GM19438 (cell line): ENCODE results near the gene DCBLD1.
A peak's percentile ranks its signal among the peaks of the same experiment; 100 is the strongest.
"Not testable (repeated sequence)": the region's sequence is repeated elsewhere in the genome, so short reads cannot be mapped to it uniquely, and the experiment has no call there.

Source experiments
- ATAC-seq: cut with Tn5 transposase; IDR thresholded peaks from one replicate; pipeline ENCODE4 v1.9.1; 2021; ENCODE audit warnings: low read depth; ENCODE audit not compliant: unreplicated experiment

DCBLD1 gene

DNA sequence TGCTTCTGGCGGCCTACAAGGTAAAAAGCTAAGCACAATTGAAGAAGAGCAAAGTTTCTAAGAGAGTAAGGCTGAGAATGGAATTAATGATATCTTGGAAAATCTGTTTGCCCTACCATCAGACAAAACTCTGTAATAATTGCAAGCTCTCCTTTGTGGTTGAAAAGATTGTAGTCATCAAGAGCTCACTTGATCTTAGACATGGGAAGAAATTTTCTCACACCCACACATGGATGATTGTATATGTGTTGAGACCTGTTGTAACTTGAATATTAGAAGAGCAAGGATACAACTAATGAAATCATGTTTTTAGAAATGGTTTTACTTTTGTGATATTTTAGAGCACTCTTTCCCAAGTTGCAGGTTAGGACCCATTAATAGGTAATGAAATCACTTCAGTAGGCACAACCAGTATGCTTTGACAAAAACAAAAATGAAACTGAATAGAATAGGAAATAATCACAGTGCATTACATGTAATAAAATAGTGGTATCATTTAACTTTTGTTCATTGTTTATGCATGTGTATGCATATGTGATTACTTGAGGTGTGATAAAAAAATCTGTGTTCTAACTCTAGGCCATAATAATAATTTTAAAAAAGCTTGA, 14.0 kb downstream of the DCBLD1 start:
- ATAC-seq = peak; percentile 47

DNA sequence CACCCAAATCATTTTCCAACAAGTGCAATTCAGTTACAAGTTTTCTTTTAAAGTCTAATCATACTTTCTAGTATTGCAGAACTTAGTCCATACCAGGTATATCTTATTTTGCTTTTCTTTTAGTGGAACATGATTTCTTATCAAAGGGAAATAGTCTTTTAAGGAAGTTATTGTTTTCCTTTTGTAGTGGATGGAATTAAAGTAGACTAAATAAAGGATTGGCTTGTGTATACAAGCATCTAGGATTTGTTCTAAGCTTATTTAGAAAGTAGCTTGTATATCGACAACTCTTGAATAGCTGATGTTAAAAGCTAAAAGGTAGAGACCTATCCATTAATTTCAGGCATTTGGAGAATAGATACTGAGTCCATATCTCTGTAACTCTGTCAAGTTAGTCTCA, 14.8 kb downstream of the DCBLD1 start:
- ATAC-seq = no peak

DNA sequence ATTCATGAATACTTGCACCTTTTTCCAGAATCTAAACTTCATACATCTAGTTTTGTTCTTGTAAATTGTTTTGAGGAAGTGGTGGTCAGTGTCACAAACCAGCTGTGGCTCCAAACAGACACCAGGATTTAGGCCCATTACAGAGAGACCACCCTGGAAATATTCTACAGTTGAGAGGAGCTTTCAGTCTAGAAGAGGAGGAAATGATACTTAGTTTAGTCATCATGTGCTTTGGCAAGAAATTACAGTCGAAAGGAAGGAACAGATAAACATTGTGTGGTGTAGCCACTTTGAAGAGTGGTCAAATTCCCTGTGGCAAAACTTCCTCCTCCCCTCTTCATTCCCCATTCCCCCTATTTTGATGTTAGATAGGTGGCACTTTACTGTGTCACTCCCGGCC, 15.7 kb downstream of the DCBLD1 start:
- peak; percentile 52 for ATAC-seq

DNA sequence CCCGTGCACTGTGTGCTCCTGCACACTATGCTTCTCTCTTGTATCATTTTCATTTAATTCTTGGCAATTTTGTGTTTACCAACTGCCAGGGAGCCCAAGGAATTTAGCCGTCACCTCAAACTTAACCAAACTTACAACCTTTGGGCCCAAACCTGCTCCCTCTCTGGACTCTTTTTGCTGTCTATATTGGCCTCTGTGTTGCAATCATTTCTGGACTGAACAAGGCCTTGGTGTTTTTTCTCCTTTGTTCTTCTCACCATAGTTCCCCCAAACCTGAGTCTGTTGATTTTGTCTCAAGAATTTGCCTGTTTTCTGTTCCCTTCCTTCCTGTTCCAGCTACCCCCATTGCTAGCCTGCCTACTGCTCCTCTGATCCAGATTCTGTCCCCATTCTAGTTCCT, 19.2 kb downstream of the DCBLD1 start:
- ATAC-seq = no peak

DNA sequence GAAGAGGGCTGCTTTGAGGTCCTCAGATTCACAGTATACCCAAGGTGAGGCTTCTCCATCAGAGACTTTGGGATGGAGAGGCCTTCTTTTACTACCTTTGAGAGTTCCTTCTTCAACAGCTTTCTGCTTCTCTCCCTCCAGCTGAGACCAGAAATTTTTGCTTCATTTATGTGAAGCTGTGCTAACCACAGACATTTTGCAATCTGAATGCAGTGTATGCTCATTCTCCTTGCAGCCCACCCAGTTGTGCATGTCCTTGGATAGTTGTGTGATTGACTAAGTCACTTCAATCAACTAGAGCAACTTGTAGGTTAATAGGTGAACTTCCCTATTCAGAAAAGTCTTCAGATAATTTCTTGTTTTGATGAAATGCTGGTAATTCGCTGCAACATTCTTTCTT, 20.1 kb downstream of the DCBLD1 start:
- no peak for ATAC-seq

DNA sequence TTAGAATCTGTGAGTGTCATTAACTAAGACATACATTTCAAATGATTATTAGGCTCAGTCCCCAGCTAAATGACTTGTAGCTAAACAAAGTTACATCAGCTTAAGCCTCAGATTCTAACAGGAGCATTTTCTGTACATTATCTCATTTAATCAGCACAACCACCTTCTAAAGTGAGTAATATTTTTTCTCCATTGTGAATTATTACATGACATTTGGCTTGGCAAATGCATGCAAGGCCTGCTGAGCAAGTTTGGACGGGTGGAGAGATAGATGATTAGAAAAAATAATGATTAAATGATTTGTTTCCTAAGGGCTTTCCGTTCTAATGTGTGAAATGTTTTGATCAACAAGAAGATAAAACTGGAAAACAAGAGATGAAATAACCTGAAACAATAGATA, 20.7 kb downstream of the DCBLD1 start:
- no peak for ATAC-seq

DNA sequence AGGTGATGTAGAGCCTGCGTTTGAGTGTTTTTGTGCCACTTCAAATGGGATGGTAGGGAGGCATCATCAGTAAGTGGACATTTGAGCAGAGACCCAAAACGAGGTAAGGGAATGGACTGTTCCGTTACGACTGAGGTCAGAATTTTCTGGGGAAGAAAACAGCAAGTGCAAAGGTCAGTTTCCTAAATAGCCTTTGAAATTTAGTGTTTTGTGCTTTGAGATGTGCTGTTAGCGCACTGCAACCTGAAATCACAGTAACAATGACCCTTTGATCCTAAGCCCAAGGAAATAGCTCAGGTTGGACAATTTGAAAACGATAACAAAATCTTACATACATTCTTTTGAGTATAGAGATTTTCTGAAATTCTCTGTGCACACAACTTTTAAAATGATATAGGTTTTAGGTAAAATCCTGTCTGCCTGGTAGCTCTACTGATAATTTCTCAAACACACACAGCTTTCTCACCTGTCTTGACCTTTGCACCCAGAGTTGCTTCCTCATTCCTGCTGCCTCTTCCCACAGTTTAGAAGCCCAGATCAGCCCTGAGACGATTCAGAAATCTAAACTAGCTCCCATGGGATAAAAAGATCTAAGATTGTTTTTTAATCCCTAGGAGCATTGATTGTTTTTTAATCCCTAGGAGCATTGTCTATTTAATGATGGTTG, 22.1 kb downstream of the DCBLD1 start:
- ATAC-seq = no peak

DNA sequence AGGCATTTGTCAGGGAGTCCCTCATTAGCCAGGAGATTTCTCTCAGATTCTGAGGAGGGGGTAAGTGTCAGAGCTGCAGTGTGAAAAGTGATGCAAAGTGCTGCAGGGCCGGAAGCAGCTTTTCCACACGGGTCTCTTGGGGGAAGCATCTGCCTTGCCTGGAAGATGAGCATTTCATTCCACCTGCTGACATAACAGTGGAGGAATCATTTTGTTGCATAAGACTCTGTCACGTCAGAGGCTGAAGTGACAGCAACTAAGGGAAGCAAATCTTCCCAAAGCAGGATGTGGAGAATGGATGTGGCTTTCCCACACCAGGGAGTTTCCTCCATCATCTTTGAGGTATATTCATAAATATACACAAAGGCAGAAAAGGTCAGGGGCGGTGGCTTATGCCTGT, 22.8 kb downstream of the DCBLD1 start:
- no peak for ATAC-seq

DNA sequence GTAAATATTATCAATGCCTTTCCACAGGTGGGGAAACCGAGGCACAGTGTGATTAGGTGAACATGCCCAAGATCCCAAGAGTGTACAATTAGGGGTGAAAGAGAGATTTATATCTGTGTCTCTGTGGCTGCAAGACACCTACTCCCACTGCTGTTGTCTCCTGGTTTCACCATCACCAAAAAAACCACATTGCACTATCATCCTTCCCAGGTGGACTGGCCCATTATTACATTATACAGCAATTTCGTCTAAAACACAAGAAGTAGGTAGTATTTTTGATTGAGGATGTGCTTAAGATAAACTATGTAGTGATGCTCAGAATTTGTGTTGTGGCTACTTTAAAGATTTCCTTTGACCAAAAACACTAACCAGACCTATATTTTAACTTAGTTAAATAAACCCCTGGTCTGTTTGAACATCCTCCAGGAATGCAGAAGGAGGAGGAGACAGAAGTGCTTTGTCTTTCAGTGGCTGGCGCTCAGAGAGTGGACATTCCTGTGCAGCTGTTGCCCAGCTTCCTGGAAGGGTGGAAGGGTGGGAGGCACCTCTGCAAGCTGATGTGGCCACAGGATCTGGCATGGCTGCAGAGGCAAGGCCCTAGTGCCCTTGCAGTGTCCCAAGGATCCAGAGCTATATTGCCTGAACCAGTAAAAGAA, 23.8 kb downstream of the DCBLD1 start:
- no peak for ATAC-seq

DNA sequence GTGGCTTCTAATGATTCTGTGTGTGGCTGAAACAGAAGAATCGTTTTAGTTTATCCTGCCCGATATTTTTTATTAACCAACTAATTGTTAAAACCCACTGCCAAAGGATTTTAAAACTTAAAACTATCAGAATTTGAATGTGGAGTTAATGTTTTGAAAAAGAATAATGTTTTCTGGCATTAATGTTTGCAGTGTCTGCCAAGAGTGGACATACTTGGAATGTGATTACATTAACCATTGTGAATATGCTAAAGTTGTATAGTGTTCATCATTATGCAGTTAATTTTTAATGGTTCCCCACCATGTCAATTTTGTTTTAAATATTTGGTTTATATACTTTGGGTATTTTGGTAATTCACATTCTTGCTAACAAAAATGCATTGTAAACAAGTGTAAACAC, 24.4 kb downstream of the DCBLD1 start:
- ATAC-seq = no peak

DNA sequence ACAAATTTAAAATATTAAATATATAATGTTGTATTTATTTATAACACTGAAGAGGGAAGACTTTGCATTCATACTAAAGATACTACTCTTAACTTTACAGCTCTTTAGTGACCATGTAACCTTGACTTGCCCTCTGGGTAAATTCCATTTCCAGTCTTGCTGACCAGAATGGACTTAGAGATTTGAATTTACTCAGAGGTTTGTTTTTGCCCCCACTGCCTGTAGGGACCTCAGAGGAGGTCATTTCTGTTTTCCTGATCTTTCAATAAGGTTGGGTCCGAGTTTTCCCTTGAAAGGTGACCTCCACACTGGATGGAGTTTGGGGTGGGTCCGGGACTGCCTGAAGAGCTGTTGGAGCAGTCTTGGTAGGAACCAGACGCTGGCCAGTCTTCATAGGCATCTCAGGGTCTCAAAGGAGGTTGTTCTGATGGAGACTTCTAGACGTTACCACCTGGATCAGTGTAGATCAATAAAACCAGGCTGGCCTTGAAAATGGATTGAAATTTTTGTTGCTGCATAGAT, 26.0 kb downstream of the DCBLD1 start:
- ATAC-seq = no peak

DNA sequence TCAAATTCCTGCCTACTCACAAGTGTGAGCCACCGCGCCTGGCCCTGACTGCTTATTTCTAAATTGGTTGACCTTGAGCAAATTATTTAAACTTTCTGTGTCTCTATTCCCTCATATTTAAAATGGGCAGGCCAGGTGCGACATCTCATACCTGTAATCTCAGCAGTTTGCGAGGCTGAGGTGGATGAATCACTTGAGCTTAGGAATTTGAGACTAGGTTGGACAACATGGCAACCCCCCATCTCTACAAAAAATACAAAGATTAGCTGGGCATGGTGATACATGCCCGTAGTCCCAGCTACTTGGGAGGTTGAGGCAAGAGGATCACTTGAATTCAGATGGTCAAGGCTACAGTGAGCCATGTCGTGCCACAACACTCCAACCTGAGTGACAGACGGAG, 26.5 kb downstream of the DCBLD1 start:
- ATAC-seq = no peak

DNA sequence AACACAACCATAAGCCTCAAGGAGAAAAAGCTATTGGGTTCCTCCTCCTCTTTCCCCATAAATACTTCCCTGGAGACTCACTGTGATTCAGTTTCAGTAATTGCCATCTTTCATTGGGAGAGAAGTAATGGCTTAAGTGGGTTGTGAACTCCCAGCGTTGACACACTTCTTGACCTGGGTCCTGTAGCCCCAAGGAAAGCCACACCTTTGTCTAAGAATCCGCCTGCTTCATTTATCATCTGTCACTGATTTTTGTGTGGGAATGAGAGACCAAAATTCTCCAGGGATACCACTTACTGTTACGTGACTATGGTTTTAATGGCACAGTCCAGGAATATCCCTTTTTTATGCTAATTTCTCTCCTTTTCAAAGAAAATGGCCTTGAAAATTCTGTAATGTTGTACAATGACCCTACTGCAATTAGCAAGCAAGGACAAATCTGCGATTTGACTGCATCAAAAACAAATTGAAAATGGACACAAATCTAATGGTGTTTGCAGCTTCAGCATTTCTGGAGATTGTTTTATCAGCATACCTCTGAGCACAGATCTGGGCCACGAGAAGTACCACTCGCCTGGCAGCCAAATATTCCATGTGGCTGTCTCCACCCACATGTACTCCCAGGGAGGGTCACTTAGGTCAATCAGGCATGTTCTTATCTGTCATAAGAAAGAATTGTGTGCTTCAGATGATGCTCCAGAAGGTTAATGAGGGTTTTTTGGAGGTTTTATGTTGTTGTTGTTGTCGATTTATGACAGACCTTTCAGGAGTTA, 29.8 kb downstream of the DCBLD1 start:
- no peak for ATAC-seq

DNA sequence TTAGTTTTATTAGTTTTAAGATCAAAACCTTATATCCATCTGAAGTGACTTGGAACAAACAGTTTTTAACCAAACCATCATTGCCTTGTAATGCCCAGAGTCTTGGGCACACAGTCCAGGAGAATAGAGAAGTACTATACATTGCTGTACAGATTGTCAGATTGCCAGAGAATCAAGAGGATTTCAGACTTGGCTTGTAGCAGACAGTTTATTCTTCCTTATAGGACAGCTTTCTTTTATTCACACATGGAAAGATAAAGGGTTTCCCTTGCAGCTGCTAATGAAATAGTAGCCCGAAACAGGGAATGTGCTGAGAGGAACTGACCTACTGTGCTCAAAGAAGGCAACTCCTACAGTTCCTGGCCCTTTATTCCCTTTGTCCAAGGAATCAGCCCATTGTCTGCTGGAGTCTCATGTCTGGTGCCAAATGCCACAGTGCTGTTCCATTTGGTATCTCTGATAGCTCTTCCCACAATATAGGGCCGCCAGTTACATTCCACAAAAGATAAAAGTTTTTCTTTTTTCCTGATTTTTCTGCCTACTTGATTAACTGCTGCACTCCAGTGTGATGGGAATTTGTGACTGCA, 30.6 kb downstream of the DCBLD1 start:
- ATAC-seq = no peak

DNA sequence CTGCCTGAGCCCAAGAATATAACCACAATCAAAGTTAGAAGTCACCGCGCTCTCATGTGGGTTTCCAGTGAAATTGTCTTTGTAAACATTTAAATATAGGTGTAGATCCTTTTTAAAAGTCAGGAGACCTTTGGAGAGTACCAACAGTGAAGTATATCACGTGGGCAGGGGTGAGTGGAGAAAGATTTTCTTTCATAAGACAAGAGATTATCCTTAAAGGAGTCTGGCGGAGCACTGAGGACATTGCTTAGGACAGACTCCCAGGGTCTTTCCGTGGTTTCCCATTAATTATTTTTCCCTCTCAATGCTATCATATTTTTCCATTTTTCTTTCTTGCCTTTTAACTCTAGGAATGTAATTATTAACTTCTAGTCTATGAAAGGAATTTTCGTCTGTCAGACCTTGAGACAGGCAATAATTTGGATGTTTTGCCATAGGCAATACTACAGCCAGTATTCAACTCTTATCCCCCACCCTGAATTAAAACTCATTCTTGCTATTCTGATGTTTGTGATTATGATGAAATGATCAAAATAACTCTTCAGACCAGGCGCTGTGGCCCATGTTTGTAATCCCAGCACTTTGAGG, 31.4 kb downstream of the DCBLD1 start:
- ATAC-seq = no peak

DNA sequence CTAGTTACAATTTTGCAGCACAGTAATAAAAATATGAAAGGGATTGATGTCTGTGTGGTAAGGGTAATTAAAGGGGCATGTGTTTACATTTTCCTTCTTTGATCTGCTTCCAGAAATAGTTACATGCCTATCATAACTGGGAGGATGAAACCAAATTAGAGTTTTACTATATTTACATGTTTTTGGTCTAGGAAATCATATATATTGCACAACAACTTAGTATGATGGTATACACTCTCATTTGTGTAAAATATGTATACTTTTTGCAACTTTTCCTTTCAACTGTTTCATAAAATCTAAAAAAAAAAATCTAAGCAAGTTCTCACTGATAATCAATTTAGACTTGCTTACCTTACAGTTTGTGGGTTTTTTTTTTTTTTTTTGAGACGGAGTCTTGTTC, 32.2 kb downstream of the DCBLD1 start:
- ATAC-seq = no peak

DNA sequence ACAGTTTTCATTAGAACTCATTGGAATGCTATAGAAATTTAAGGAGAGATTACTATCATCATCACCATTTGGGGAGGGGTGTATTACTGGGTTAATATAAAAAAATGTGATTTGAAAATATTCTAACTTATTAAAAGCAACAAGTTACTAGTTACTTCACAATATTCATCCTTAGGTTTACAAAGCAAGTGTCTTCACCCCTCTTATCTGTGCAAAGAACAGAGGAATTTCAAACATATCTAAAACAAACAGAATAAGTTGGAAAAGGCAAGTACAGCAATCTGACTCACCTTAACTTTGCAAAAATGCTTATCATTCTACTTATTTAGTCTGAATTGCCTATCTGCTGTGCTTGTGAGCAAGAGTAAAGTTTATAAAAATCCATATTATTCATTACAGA, 32.9 kb downstream of the DCBLD1 start:
- ATAC-seq = no peak

DNA sequence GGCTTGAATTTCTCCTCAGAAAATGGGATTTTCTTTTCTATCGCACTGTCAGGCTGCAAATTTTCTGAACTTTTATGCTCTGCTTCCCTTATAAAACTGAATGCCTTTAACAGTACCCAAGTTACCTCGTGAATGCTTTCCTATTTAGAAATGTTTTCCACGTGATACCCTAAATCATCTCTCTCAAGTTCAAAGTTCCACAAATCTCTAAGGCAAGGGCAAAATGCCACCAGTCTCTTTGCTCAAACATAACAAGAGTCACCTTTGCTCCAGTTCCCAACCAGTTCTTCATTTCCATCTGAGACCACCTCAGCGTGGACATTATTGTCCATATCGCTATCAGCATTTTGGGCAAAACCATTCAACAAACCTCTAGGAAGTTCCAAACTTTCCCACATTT, 35.5 kb downstream of the DCBLD1 start:
- ATAC-seq = not testable (repeated sequence)

DNA sequence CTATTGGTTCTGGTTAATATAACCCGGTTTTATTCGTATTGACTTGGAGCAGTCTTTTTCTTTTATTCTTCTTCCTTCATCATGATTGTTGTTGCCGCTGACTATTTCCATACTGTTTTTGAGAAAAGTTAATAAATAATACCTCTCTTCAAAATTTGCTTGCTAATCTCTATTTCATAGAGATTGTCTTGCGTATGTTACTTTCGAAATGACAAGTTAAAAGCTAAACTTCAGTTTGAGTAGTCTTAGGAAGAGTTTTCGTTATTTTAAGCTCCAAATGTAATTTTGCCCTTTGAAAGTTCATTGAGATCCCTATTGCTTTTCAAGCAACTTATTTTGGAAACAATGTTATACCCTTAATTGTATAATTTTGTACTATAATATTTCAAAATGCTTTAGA, 36.4 kb downstream of the DCBLD1 start:
- no peak for ATAC-seq

DNA sequence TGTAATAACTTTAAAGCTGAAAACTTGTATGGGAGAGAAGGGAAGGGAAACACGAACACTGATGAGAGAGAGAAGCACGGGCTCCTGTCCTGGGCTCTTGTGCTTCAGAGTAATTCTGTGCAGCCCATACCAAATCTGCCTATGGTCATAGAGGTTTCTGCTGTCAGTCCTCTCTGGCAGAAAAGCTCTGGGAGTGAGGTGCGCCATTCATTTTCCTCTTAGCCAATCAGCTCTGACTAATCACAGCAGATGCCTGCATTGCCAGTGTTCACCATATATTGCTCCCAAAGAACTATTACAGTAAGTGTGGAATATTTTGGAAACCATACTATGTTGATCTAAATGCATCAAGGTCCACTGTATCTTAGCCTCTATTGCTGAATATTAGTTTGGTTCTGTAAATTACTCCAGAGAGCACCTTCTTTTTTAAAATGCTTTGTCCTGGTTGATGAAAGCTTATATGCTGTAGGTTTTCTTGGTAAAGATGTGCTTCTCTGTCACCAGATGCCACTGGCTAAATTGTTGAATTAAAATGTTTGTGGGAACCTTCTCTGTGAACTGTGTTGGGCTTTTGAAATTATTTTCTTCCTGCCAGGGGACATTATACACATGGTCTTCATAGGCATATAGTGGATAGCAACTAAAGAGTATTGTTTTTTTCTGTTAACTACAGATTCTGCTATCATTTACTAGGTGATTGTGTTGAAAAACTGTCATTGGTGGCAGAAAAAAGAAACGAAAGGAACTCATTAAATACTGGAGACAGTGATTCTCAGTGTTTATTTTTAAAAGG, 38.3 kb downstream of the DCBLD1 start:
- ATAC-seq = no peak
